Loucy (cell line): ENCODE measurements around the gene RBFOX2.

Source experiments
- H2AFZ ChIP-seq: fragments of 200-600 bp; sonication (generic); 2 replicates; pipeline ENCODE4 v1.6.0; 2016; ENCODE audit warnings: antibody characterized with exemption, mild to moderate bottlenecking, low read length, moderate library complexity
- H3F3A ChIP-seq: fragments of 200-600 bp; 2 replicates; pipeline ENCODE4 v1.6.0; 2016; ENCODE audit warnings: antibody characterized with exemption, low read depth, mild to moderate bottlenecking
- H3K27me3 ChIP-seq: fragments of 200-600 bp; sonication (generic); 2 replicates; pipeline ENCODE4 v1.6.1; 2014; ENCODE audit warnings: low read length, mild to moderate bottlenecking; ENCODE audit not compliant: insufficient read depth, poor library complexity, severe bottlenecking
- H3K36me3 ChIP-seq: fragments of 200-600 bp; sonication (generic); 2 replicates; pipeline ENCODE4 v1.6.1; 2016; ENCODE audit warnings: low read length; ENCODE audit not compliant: insufficient read depth
- H3K4me1 ChIP-seq: fragments of 200-600 bp; sonication (generic); 2 replicates; pipeline ENCODE4 v1.5.1; 2014; ENCODE audit warnings: low read length, mild to moderate bottlenecking; ENCODE audit not compliant: insufficient read depth, poor library complexity, severe bottlenecking
- H3K4me2 ChIP-seq: fragments of 200-600 bp; sonication (generic); 2 replicates; pipeline ENCODE4 v1.6.0; 2014; ENCODE audit warnings: antibody characterized with exemption, low read length, low read depth, mild to moderate bottlenecking; ENCODE audit not compliant: poor library complexity, severe bottlenecking
- H3K4me3 ChIP-seq: fragments of 200-600 bp; sonication (generic); 2 replicates; pipeline ENCODE4 v1.5.1; 2014; ENCODE audit warnings: low read length, mild to moderate bottlenecking, mixed read lengths; ENCODE audit not compliant: poor library complexity, severe bottlenecking
- H3K79me2 ChIP-seq: fragments of 200-600 bp; sonication (generic); 2 replicates; pipeline ENCODE4 v1.6.1; 2014; ENCODE audit warnings: low read length; ENCODE audit not compliant: insufficient read depth
- H3K9ac ChIP-seq: fragments of 200-600 bp; sonication (generic); 2 replicates; pipeline ENCODE4 v1.6.0; 2014; ENCODE audit warnings: mild to moderate bottlenecking, low read depth, low read length, moderate library complexity; ENCODE audit not compliant: poor library complexity, severe bottlenecking
- H3K9me2 ChIP-seq: fragments of 200-600 bp; sonication (generic); replicated peaks from 2 replicates; pipeline ENCODE4 v1.6.1; 2016; ENCODE audit warnings: low read depth, low read length, mixed read lengths
- H3K9me3 ChIP-seq: fragments of 200-600 bp; sonication (generic); 2 replicates; pipeline ENCODE4 v1.6.1; 2014; ENCODE audit warnings: mild to moderate bottlenecking, antibody characterized with exemption, low read length, low read depth; ENCODE audit not compliant: insufficient read depth
- H4K20me1 ChIP-seq: fragments of 200-600 bp; sonication (generic); 2 replicates; pipeline ENCODE4 v1.6.0; 2014; ENCODE audit warnings: antibody characterized with exemption, low read length, mild to moderate bottlenecking; ENCODE audit not compliant: insufficient read depth, poor library complexity, severe bottlenecking
- CTCF ChIP-seq: fragments of 200-600 bp; sonication (generic); conservative IDR thresholded peaks from 2 replicates; pipeline ENCODE4 v1.5.1; 2014; ENCODE audit warnings: mild to moderate bottlenecking, antibody characterized with exemption, low read length
- EZH2phosphoT487 ChIP-seq: fragments of 200-600 bp; IDR thresholded peaks from 2 replicates; pipeline ENCODE4 v1.6.1; 2018; ENCODE audit warnings: antibody characterized with exemption, mild to moderate bottlenecking, moderate library complexity, borderline replicate concordance

RBFOX2 gene

GRCh38 chr22:35835998-35836691 is 192.5 kb downstream of the RBFOX2 start:
- H3K4me2 ChIP-seq: peak overlapping the region; percentile 34
- TF ChIP-seq CTCF (no peak), EZH2phosphoT487 (no peak)
- H3K9ac ChIP-seq: peak overlapping the region; percentile 26
- H3F3A ChIP-seq: no peaks in the 10 kb centered on the region
- no peaks in the 10 kb centered on the region for H3K9me2 ChIP-seq
- peaks cover 12% of the 10 kb centered on the region for H3K4me1 ChIP-seq
- no peaks in the 10 kb centered on the region for H3K27me3 ChIP-seq
- H4K20me1 ChIP-seq: no peaks in the 10 kb centered on the region
- no peaks in the 10 kb centered on the region for H3K9me3 ChIP-seq
- no peak overlapping the region; the same call in 1 of the 2 replicates for H2AFZ ChIP-seq
- no peaks in the 10 kb centered on the region for H3K36me3 ChIP-seq
- H3K4me3 ChIP-seq: peak overlapping the region; percentile 5
- no peaks in the 10 kb centered on the region for H3K79me2 ChIP-seq

GRCh38 chr22:35835267-35835997 is 193.2 kb downstream of the RBFOX2 start:
- Histone ChIP-seq H3K79me2 (no peaks in the 10 kb centered on the region), H4K20me1 (no peaks in the 10 kb centered on the region), H3K27me3 (no peaks in the 10 kb centered on the region), H3K9me3 (no peaks in the 10 kb centered on the region), H3K9me2 (no peaks in the 10 kb centered on the region), H3K4me3 (no peak overlapping the region), H3K4me1 (peaks cover 11% of the 10 kb centered on the region), H3K9ac (peak overlapping the region; percentile 26), H2AFZ (no peak overlapping the region), H3K4me2 (peak overlapping the region; percentile 34), H3F3A (no peaks in the 10 kb centered on the region), H3K36me3 (no peaks in the 10 kb centered on the region)
- TF ChIP-seq CTCF (no peak), EZH2phosphoT487 (no peak)

- Histone ChIP-seq H3K36me3 (no peaks in the 10 kb centered on the region), H4K20me1 (no peaks in the 10 kb centered on the region), H3K4me2 (no peak overlapping the region), H3K9me2 (no peaks in the 10 kb centered on the region), H3K4me1 (peaks cover 4% of the 10 kb centered on the region), H3F3A (no peaks in the 10 kb centered on the region), H2AFZ (no peak overlapping the region), H3K4me3 (no peak overlapping the region), H3K9me3 (no peaks in the 10 kb centered on the region), H3K79me2 (no peaks in the 10 kb centered on the region), H3K9ac (no peak overlapping the region), H3K27me3 (no peaks in the 10 kb centered on the region)
- no peak for TF ChIP-seq EZH2phosphoT487
- no peak for TF ChIP-seq CTCF
Measured at GRCh38 chr22:35834061-35834460, 194.6 kb downstream of the RBFOX2 start.
